ENCODE results near the gene OVCA2. TPM values are rescaled to one million over a fixed set of nuclear protein-coding genes. Genes with fewer than 3 reads are reported as not detected.

OVCA2 gene
- total RNA-seq, 4 donors from 2014 or later, result 36.6 to 51.5 (median 42.7) TPM

DNA sequence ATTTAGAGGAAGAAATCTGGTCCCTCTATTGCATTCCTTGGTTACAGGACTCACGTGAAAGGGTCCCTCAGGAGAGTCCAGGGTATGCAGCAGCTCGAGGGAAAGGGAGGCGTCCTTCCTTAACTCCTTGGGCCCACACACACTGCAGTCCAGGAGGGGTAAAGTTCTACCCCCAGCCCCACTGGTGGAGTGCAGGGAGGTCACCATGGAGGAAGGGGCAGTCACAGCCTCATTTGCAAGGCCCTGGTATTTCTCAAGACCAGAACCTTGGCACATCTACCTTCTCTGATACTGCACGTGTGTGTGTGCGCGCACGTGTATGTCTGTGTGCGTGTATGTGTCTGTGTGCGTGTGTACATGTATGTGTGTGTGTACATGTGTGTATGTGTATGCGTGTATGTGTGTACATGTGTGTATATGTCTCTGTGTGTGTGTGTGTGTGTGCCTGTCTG, 24.2 kb downstream of the OVCA2 start:
- Histone ChIP-seq H3K36me3 (peaks cover 29% of the 10 kb centered on the region), H3K9me3 (no peaks in the 10 kb centered on the region), H3K27me3 (no peaks in the 10 kb centered on the region), H3K27ac (peak overlapping the region; percentile 57), H3K4me1 (peaks cover 69% of the 10 kb centered on the region), H3K4me3 (no peak overlapping the region)
- peak in 1 of 2 donors; percentile 56 for DNase-seq (ENCODE audit: low spot score in 2 of 2)
- TF ChIP-seq POLR2A (IDR thresholded peaks at IDR 0.05), result no peak
- no peak for TF ChIP-seq EP300 (IDR thresholded peaks at IDR 0.05)
- TF ChIP-seq POLR2AphosphoS5 (IDR thresholded peaks at IDR 0.05), result no peak
- TF ChIP-seq, protein P1, sequence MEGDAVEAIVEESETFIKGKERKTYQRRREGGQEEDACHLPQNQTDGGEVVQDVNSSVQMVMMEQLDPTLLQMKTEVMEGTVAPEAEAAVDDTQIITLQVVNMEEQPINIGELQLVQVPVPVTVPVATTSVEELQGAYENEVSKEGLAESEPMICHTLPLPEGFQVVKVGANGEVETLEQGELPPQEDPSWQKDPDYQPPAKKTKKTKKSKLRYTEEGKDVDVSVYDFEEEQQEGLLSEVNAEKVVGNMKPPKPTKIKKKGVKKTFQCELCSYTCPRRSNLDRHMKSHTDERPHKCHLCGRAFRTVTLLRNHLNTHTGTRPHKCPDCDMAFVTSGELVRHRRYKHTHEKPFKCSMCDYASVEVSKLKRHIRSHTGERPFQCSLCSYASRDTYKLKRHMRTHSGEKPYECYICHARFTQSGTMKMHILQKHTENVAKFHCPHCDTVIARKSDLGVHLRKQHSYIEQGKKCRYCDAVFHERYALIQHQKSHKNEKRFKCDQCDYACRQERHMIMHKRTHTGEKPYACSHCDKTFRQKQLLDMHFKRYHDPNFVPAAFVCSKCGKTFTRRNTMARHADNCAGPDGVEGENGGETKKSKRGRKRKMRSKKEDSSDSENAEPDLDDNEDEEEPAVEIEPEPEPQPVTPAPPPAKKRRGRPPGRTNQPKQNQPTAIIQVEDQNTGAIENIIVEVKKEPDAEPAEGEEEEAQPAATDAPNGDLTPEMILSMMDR (IDR thresholded peaks at IDR 0.05), result no peak
- whole genome bisulfite sequencing, result 84% methylated on average over 10 of the region's 10 CpGs

DNA sequence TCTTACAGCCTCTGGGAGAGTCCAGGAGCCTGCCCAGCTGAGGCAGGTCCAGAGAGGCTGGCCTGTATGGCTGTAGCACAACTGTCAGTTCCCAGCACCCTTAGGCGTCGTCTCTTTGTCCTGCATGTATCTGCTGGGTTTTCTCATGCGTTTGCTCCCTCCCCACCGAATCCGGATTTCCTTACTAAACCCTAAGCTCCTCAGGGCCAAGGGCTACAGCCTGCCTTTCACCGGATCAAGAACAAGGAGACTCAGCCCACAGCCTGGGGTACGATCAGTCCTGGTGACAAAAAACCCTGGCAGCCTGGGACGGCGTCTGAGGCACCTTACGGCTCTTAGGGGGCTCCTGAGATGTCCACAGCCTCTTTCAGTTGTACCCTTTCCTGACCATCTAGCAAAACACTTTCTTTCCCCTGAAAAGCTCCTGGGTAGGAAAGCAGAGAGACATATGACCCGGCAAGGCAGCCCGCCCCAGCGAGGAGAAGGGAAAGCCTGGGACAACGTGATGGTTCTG, 25.3 kb downstream of the OVCA2 start:
- WGBS, result 62% methylated on average over 11 of the region's 14 CpGs
- DNase-seq (ENCODE audit: low spot score in 2 of 2), result peak in 1 of 2 donors; percentile 59
- H3K36me3 ChIP-seq, result peaks cover 37% of the 10 kb centered on the region

DNA sequence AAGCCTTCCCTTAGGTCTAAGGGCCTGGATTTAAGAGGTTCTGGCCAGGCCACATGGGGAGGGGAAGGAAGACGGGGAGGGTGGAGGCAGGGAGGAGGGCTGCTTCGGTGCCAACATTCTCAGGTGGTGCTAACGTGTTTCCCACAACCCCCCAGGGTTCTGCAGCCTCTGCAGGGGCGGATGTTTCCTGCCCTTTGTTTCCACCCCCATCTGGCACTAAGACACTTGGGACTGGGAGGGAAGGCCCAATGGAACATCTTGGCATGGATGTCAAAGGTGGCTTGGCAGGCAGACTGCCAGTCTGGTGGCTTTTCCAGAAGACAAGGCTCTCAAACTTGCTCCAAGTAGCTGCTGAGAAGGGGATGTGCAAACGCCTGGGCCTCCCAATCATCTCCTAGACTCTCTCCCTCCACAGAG, 25.8 kb downstream of the OVCA2 start:
- peak overlapping the region; percentile 74 for H3K27ac ChIP-seq
- peaks cover 39% of the 10 kb centered on the region for H3K36me3 ChIP-seq
- DNase-seq (ENCODE audit: low spot score in 2 of 2), result no peak
- no peak overlapping the region for H3K4me3 ChIP-seq
- TF ChIP-seq POLR2A (IDR thresholded peaks at IDR 0.05) (no peak), EP300 (IDR thresholded peaks at IDR 0.05) (no peak), POLR2AphosphoS5 (IDR thresholded peaks at IDR 0.05) (no peak)
- TF ChIP-seq, protein P1 (IDR thresholded peaks at IDR 0.05), result no peak
- 17% methylated on average over 3 of the region's 5 CpGs for WGBS
- no peaks in the 10 kb centered on the region for H3K9me3 ChIP-seq
- H3K27me3 ChIP-seq, result no peaks in the 10 kb centered on the region
- H3K4me1 ChIP-seq, result peaks cover 71% of the 10 kb centered on the region

More for the DNA sequence above, 25.3 kb downstream of the OVCA2 start:
- Histone ChIP-seq H3K27me3 (no peaks in the 10 kb centered on the region), H3K4me3 (no peak overlapping the region), H3K27ac (peak overlapping the region; percentile 74), H3K9me3 (no peaks in the 10 kb centered on the region), H3K4me1 (peaks cover 72% of the 10 kb centered on the region)
- TF ChIP-seq EP300 (IDR thresholded peaks at IDR 0.05) (no peak), POLR2A (IDR thresholded peaks at IDR 0.05) (no peak), POLR2AphosphoS5 (IDR thresholded peaks at IDR 0.05) (no peak)
- TF ChIP-seq, protein P1 (IDR thresholded peaks at IDR 0.05), result no peak

DNA sequence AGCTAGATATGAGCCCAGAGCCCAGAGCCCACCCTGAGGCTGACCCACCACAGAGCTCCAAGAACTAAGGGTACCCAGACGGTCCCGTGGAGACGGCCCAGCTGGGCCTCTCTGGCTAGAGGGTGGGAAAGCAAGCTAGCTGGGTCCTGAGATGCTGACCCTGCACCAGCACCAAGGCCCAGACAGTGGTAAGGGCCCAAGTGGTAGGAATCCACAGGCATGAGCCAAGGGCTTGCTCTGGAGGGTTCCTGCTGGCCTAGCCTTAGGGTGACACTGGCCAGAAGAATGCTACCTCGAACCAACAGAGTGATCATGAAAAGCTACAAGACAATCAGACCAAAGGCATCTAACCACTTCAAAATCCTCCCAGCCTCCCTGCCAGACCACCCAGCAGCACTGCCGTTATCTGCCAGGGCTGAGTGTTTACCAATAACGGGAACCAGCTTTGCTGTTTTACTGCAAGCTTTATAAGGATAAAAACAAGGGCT, 26.3 kb downstream of the OVCA2 start:
- H3K9me3 ChIP-seq, result no peaks in the 10 kb centered on the region
- DNase-seq (ENCODE audit: low spot score in 2 of 2), result peak in 1 of 2 donors; percentile 71
- WGBS, result 68% methylated on average over 5 of the region's 6 CpGs
- H3K4me3 ChIP-seq, result no peak overlapping the region
- peaks cover 67% of the 10 kb centered on the region for H3K4me1 ChIP-seq
- H3K27ac ChIP-seq, result peak overlapping the region; percentile 74
- H3K27me3 ChIP-seq, result no peaks in the 10 kb centered on the region
- H3K36me3 ChIP-seq, result peaks cover 37% of the 10 kb centered on the region
- TF ChIP-seq POLR2AphosphoS5 (IDR thresholded peaks at IDR 0.05), result no peak
- no peak for TF ChIP-seq POLR2A (IDR thresholded peaks at IDR 0.05)
- TF ChIP-seq EP300 (IDR thresholded peaks at IDR 0.05), result no peak
- TF ChIP-seq, protein P1 (IDR thresholded peaks at IDR 0.05), result no peak

DNA sequence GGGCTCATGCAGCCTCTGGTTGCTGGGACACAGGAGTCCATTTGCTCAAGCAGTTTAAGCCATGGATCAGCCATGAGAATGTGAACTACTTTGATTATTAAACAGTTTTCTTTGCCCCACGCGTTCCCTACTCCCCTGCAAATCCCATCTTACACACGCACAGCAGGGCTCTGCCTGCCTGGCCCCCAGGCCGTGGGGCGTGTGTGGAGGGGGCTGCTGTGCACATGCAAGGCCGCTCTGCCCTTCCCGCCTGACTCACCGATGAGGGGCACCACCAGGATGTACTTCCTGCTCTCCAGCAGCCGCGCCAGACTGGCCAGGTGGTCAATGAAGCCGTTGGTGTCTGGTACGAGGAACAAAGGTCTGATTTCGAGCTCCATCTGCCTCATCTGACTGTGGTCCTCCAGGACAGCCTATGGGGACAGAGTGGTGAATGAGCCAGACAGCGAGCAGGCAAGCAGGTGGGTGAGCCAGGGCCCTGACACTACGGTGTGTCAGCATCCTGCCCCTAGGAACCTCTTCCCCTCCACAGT, 26.8 kb downstream of the OVCA2 start:
- Histone ChIP-seq H3K4me3 (no peak overlapping the region), H3K27me3 (no peaks in the 10 kb centered on the region), H3K36me3 (peaks cover 31% of the 10 kb centered on the region), H3K27ac (peak overlapping the region; percentile 74), H3K4me1 (peaks cover 62% of the 10 kb centered on the region), H3K9me3 (no peaks in the 10 kb centered on the region)
- no peak for TF ChIP-seq POLR2AphosphoS5 (IDR thresholded peaks at IDR 0.05)
- no peak for TF ChIP-seq EP300 (IDR thresholded peaks at IDR 0.05)
- TF ChIP-seq, protein P1 (IDR thresholded peaks at IDR 0.05), result no peak
- TF ChIP-seq POLR2A (IDR thresholded peaks at IDR 0.05), result no peak
- DNase-seq (ENCODE audit: low spot score in 2 of 2), result peak in 1 of 2 donors; percentile 67
- WGBS, result 51% methylated on average over 14 of the region's 15 CpGs

All from suprapubic skin (tissue), 4 donors.